Peyer's patch (tissue), 4 donors: ENCODE data around the gene MYO15A.

Experiments used
- CTCF ChIP-seq, 6 experiments: fragments of 450-650 bp in 4 of 6; fragments of 200-600 bp in 2 of 6; sonication (generic) in 1 of 6; IDR thresholded peaks; one replicate each; pipeline ENCODE4 v1.5.1; 2017 to 2019; ENCODE audit warnings: antibody characterized with exemption in 6 of 6, mild to moderate bottlenecking in 3 of 6, moderate library complexity in 1 of 6
- POLR2A ChIP-seq, 2 donors: fragments of 450-650 bp; IDR thresholded peaks; one replicate each; pipeline ENCODE4 v1.5.1; 2017; ENCODE audit warnings: antibody characterized with exemption in 2 of 2, mild to moderate bottlenecking in 2 of 2, moderate library complexity in 2 of 2

GRCh38 chr17:18187821-18188761, 79.5 kb downstream of the MYO15A start:
- TF ChIP-seq POLR2A (IDR thresholded peaks at IDR 0.05): no peak
- no peak for TF ChIP-seq CTCF (IDR thresholded peaks at IDR 0.05)
